Activated CD4-positive, alpha-beta T cell treated with anti-CD3 and anti-CD28 coated beads, Interleukin-2, amount 50 U/mL, for 16 hours (primary cell): Measurements from ENCODE around the gene RBM28.

Experiments
- DNase-seq: peaks from one replicate; pipeline ENCODE4 v3.0.0-alpha.2; 2020

RBM28 gene

GRCh38 chr7:128366986-128367385, 23.3 kb upstream of the RBM28 start:
- no peak for DNase-seq

GRCh38 chr7:128366300-128366699, 22.6 kb upstream of the RBM28 start:
- no peak for DNase-seq

GRCh38 chr7:128365432-128365831, 21.7 kb upstream of the RBM28 start:
- DNase-seq: no peak

GRCh38 chr7:128364166-128364870, 20.6 kb upstream of the RBM28 start:
- DNase-seq: no peak

GRCh38 chr7:128363261-128363721, 19.6 kb upstream of the RBM28 start:
- no peak for DNase-seq

- DNase-seq: peak; percentile 34
These were observed 19.0 kb upstream of the RBM28 start for GRCh38 chr7:128362670-128363069.

- DNase-seq: no peak
These were observed 18.0 kb upstream of the RBM28 start, which contains the start of gene PRRT4 for GRCh38 chr7:128361411-128362379. TSS of gene PRRT4 (minus strand) at chr7:128361690.

- no peak for DNase-seq
These were observed 16.6 kb upstream of the RBM28 start for GRCh38 chr7:128360359-128360678.

- no peak for DNase-seq
These were observed 16.2 kb upstream of the RBM28 start for GRCh38 chr7:128359939-128360338.

- no peak for DNase-seq
These were observed 15.6 kb upstream of the RBM28 start for GRCh38 chr7:128359336-128359735.

- no peak for DNase-seq
These were observed 14.5 kb upstream of the RBM28 start for GRCh38 chr7:128358233-128358632.

GRCh38 chr7:128357217-128357613, 13.5 kb upstream of the RBM28 start:
- no peak for DNase-seq

GRCh38 chr7:128356546-128357216, 13.0 kb upstream of the RBM28 start:
- DNase-seq: no peak

GRCh38 chr7:128353610-128354009, 9.9 kb upstream of the RBM28 start:
- DNase-seq: no peak

GRCh38 chr7:128353189-128353588, 9.5 kb upstream of the RBM28 start:
- no peak for DNase-seq

- no peak for DNase-seq
These were observed 8.9 kb upstream of the RBM28 start for GRCh38 chr7:128352636-128353035.

GRCh38 chr7:128352153-128352537, 8.4 kb upstream of the RBM28 start:
- peak; percentile 17 for DNase-seq

- DNase-seq: no peak
These were observed 7.8 kb upstream of the RBM28 start for GRCh38 chr7:128351296-128352152.

- DNase-seq: no peak
These were observed 7.1 kb upstream of the RBM28 start for GRCh38 chr7:128350708-128351295.

GRCh38 chr7:128349466-128349825, 5.7 kb upstream of the RBM28 start:
- no peak for DNase-seq

GRCh38 chr7:128347647-128348097, 4.0 kb upstream of the RBM28 start:
- peak; percentile 51 for DNase-seq

- no peak for DNase-seq
These were observed 695 bp upstream of the RBM28 start for GRCh38 chr7:128344431-128344774.
